GM21717 (cell line): Measurements from ENCODE around the gene MACROD2.
"Not testable (repeated sequence)": the region's sequence is repeated elsewhere in the genome, so short reads cannot be mapped to it uniquely, and the experiment has no call there.

Source experiments
- ATAC-seq: cut with Tn5 transposase; IDR thresholded peaks from one replicate; pipeline ENCODE4 v1.9.1; 2021; ENCODE audit warnings: mild to moderate bottlenecking, moderate library complexity; ENCODE audit not compliant: unreplicated experiment

The MACROD2 gene

DNA sequence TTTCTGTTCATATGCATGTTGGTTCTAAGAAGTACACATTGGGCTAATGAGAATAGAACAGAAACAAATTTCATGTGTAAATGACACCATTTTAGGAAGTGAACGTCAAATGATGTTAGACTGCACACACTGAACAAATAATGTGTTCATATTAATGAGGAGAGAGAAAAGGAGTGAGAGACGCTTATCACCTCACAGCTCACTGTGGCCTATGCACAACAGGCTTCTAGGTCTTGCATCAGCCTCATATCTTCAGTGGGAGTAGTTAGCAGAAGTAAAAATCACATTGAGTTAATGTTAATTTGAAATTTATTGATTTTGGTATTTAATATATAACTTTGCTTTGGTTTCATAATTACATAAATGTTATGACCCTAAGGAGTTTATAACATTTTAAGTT, 454.9 kb downstream of the MACROD2 start:
- ATAC-seq = no peak

GRCh38 chr20:14451458-14451857, 456.1 kb downstream of the MACROD2 start:
- no peak for ATAC-seq

- ATAC-seq = no peak
Observed at GRCh38 chr20:14453259-14453658, 457.9 kb downstream of the MACROD2 start.

DNA sequence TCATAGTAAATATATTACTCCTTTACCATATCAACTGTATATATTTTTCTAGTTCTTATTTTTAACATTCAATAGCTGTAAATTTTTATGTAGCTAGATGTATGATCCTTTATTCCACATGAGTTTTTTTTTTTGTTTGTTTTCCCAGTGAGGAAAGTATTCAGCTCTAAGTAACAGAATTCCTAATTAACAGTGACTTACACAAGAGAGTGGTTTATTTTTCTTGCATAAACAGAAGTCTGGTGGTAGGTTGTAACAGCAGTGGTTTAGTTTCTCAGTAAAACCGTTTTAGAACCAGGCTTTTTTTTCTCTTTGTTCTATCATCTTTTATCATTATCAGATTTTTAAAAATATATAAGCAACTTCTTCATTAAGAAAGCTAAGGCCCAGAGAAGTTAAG, 459.0 kb downstream of the MACROD2 start:
- ATAC-seq = no peak

DNA sequence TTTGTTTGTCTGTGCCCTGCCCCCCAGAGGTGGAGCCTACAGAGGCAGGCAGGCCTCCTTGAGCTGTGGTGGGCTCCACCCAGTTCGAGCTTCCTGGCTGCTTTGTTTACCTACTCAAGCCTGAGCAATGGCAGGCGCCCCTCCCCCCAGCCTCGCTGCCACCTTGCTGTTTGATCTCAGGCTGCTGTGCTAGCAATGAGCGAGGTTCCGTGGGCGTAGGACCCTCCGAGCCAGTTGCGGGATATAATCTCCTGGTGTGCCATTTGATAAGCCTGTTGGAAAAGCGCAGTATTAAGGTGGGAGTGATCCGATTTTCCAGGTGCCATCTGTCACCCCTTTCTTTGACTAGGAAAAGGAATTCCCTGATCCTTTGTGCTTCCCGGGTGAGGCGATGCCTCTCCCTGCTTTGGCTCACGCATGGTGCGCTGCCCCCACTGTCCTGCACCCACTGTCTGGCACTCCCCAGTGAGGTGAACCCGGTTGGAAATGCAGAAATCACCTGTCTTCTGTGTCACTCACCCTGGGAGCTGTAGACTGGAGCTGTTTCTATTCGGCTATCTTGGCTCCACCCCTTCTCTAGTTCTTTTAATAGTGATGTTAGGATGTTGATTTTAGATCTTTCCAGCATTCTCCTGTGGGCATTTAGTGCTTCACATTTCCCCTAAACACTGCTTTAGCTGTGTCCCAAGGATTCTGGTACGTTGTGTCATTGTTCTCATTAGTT, 471.9 kb downstream of the MACROD2 start:
- ATAC-seq = not testable (repeated sequence)

DNA sequence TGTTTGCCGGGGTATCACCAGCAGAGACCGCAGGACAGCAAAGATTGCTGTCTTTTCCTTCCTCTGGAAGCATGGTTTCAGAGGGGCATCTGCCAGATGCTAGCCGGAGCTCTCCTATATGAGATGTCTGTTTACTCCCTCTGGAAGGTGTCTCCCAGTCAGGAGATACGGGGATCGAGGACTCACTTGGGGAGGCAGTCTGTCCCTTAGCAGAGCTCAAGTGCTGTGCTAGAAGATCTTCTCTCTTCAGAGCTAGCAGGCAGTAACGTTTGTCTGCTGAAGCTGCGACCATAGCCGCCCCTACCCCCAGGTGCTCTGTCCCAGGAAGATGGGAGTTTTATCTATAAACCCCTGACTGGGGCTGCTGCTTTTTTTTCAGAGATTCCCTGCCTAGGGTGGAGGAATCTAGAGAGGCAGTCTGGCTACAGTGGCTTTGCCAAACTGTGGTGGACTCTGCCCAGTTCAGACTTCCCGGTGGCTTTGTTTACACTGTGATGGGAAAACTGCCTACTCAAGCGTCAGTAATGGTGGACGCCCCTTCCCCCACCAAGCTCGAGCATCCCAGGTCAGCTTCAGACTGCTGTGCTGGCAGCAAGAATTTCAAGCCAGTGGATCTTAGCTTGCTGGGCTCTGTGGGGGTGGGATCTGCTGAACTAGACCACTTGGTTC, 475.0 kb downstream of the MACROD2 start:
- no peak for ATAC-seq

DNA sequence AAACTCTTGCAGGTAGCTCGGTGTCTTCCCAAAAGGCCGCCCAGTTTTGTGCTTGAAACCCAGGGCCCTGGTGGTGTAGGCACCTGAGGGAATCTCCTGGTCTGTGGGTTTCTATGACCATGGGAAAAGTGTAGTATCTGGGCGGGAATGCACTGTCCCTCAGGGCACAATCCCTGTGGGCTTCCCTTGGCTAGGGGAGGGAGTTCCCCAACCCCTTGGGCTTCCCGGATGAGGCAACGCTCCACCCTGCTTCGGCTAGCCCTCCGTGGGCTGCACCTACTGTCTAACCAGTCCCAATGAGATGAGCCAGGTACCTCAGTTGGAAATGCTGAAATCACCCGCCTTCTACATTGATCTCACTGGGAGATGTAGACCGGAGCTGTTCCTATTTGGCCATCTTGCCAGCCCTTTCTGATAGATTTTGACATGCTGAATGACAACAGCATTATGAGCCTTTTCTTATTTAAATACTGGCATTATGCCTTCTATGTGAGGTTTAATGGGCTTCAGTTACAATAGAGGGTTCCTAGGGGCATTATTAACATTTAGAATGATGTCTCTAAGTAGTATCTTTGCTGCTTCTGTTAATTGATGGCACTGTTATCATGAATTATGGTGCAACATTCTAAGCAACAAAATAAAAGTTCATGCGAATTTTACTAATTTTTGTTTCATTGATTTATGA, 475.8 kb downstream of the MACROD2 start:
- ATAC-seq = no peak

GRCh38 chr20:14477125-14477524, 481.8 kb downstream of the MACROD2 start:
- ATAC-seq = no peak

- ATAC-seq = no peak
Observed at GRCh38 chr20:14478126-14478525, 482.8 kb downstream of the MACROD2 start.

GRCh38 chr20:14481863-14482262, 486.5 kb downstream of the MACROD2 start:
- no peak for ATAC-seq

- ATAC-seq = no peak
Observed at GRCh38 chr20:14488212-14488611, 492.9 kb downstream of the MACROD2 start.

GRCh38 chr20:14488756-14489479, 493.6 kb downstream of the MACROD2 start:
- ATAC-seq = no peak

DNA sequence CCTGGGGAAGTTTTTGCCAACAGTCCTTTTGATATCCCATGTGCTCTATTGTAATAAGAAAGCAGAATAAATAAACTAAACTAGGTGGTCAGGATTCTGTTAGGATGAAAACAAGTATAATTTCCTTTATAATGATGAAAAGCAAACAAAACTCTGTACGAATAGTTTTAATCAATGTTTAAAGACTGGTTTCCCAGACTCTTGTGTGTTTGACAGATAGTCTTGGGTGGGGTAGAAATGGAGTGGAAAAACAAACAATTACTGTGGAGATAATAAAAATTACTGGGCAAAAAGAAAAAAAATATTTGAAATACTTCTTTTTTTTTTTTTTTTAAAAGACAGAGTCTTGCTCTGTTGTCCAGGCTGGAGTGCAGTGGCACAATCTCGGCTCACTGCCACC, 494.2 kb downstream of the MACROD2 start:
- no peak for ATAC-seq

DNA sequence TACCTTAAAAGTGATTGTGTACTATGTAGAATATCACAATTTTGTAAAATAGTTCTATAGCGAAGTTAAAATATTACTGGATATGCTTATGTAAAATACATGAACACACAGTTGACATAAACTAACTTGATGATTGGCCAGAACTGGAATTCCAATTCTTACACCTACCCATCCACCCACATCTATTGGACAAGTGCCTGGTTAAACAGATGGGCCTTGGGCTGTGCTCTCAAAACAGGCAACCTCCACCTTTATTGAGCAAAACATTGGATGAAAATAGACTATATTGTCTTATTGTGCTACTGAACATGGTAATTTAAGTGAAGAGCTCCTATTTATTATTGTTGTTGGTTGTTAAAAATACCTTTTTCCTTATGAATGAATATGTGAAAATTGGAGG, 496.1 kb downstream of the MACROD2 start:
- ATAC-seq = no peak

DNA sequence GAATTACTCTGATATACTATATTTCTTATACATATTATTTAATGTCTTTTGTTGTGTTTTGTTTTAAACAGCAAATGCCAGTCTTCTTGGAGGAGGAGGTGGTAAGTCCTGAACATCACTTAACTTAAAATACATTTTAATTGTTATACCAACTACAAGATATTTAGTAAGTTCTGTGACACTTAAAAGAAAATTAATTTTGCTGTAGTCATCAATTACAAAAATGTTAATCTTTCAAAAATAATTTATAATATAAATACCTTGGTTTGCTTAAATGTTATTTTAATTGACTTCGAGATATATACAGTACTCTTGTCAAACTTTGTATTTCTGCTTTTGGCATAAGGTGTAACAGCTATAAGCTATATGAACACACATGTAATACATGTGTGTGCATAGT, 498.1 kb downstream of the MACROD2 start:
- ATAC-seq = no peak

- ATAC-seq = no peak
Observed at GRCh38 chr20:14494355-14494754, 499.0 kb downstream of the MACROD2 start.

DNA sequence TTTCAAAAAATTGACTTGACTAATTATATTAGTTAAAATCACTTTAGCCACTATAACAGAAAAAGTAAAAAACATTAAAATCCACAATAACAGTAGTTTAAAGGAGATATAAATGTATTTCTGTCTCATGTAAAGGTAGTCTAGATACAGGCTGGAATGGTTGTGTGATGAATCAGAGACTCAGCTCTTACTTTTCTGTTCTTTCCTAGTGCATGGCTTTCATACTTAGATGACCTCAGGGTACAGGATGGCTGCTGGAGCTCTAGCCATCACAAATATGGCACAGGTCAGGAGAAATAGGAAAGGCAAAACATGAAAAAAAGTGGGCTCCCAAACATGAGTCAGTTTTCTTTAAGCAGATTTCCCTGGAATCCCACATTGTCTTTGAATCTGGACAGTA, 499.8 kb downstream of the MACROD2 start:
- ATAC-seq = no peak

DNA sequence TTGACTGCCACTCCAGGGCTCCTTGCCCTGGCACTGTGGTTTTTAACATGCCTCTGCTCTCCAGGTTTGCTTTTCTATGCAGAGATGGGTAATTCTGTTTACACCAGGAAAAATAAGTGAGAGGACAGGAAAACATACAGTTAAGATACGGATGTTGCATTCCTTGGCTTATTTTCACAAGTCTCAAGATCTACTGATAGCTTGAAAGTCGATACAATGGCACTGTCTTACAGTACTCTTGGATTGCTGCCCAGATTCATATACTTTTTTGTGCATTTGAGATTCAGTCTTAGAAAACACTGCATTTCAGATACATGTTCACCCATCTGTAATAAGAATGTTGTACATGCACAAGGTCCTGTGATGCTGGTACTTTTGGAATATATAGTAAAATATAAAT, 501.7 kb downstream of the MACROD2 start:
- ATAC-seq = no peak

DNA sequence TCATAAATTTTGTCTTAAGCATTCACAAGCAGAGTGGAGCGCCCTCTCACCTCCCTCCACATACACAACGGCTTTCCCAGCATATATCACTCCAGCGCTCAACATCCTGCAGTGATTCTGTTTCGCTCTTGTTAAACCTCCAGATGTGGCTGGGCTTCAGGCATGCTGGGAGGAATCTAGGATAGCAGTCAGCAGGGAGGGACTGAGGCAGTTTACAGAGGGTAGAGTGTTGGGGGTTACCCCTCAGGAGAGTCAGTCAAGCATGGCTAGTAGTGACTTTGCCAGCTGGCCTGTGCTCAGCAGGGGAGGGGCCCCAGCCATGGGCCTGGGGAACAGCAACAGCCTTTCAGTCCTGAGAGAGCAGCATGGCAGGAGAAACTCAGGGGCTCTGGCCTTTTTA, 503.5 kb downstream of the MACROD2 start:
- no peak for ATAC-seq

DNA sequence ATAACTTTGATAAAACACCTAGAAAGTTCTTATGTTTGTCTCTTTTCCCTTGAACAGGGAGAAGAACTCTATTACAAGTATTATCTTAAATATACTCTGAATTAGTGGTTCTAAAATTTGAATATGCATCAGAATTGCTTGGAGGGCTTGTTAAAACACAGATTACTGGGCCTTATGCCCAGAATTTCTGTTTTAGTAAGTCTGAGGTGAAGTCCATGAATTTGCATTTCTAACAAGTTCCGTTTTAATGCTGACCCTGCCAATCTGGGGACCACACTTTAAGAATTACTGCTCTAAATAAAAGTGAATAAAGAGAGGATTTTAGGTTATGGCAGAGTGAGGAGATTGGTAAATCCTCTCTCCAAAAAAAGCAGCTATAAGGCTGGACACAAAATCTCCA, 510.2 kb downstream of the MACROD2 start:
- no peak for ATAC-seq

GRCh38 chr20:14507711-14508110, 512.4 kb downstream of the MACROD2 start:
- ATAC-seq = no peak
